Measurements from ENCODE around the gene TNS3.
"Not testable (repeated sequence)": the region's sequence is repeated elsewhere in the genome, so short reads cannot be mapped to it uniquely, and the experiment has no call there.

The TNS3 gene

GRCh38 chr7:47559306-47560220 lies 22.3 kb downstream of the TNS3 start:
- DNase-seq: no peak

- DNase-seq: no peak
Measured at GRCh38 chr7:47557694-47558670, 23.9 kb downstream of the TNS3 start.

GRCh38 chr7:47557317-47557693 lies 24.6 kb downstream of the TNS3 start:
- DNase-seq: no peak

- no peak for DNase-seq
Measured at GRCh38 chr7:47556511-47557180, 25.3 kb downstream of the TNS3 start.

- DNase-seq: no peak
Measured at GRCh38 chr7:47553309-47553708, 28.6 kb downstream of the TNS3 start.

- DNase-seq: no peak
Measured at GRCh38 chr7:47552621-47553020, 29.3 kb downstream of the TNS3 start.

GRCh38 chr7:47551668-47552440 lies 30.1 kb downstream of the TNS3 start:
- DNase-seq: no peak

- DNase-seq: no peak
Measured at GRCh38 chr7:47550788-47551470, 31.0 kb downstream of the TNS3 start.

GRCh38 chr7:47549916-47550315 lies 32.0 kb downstream of the TNS3 start:
- DNase-seq: no peak

- DNase-seq: no peak
Measured at GRCh38 chr7:47549397-47549796, 32.5 kb downstream of the TNS3 start.

GRCh38 chr7:47548546-47548945 lies 33.4 kb downstream of the TNS3 start:
- no peak for DNase-seq

- DNase-seq: no peak
Measured at GRCh38 chr7:47546733-47547494, 35.0 kb downstream of the TNS3 start.

- no peak for DNase-seq
Measured at GRCh38 chr7:47546171-47546570, 35.7 kb downstream of the TNS3 start.

GRCh38 chr7:47544416-47544815 lies 37.5 kb downstream of the TNS3 start:
- no peak for DNase-seq

GRCh38 chr7:47543714-47544113 lies 38.2 kb downstream of the TNS3 start:
- DNase-seq: peak; percentile 81

- DNase-seq: no peak
Measured at GRCh38 chr7:47543056-47543455, 38.9 kb downstream of the TNS3 start.

- no peak for DNase-seq
Measured at GRCh38 chr7:47542051-47542450, 39.9 kb downstream of the TNS3 start.

- not testable (repeated sequence) for DNase-seq
Measured at GRCh38 chr7:47541485-47541884, 40.4 kb downstream of the TNS3 start.

GRCh38 chr7:47540387-47541350 lies 41.2 kb downstream of the TNS3 start:
- DNase-seq: no peak

- no peak for DNase-seq
Measured at GRCh38 chr7:47540053-47540386, 41.9 kb downstream of the TNS3 start.
